ENCODE data around the gene SSRP1.
"Not testable (repeated sequence)": the region's sequence is repeated elsewhere in the genome, so short reads cannot be mapped to it uniquely, and the experiment has no call there.

SSRP1 gene

DNA sequence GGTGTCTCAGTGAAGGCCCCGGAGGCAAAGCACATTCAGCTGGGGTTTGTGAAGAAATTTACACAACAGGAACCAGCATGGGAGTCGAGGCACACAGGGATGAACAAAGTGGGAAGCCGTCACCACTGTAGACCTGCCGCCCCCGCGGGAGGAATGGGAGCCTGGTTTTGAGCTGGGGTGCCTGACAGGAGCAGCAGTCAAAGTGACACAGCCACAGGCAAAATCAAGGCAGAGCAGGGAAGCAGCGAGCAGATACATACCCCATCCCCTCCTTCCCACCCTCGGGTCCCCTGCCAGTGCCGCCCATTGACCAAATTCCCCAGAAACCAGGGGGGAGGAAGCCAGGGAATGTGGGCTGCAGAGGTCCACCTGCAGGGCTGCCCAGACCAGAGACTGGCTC lies 23.3 kb upstream of the SSRP1 start:
- no peak for DNase-seq

DNA sequence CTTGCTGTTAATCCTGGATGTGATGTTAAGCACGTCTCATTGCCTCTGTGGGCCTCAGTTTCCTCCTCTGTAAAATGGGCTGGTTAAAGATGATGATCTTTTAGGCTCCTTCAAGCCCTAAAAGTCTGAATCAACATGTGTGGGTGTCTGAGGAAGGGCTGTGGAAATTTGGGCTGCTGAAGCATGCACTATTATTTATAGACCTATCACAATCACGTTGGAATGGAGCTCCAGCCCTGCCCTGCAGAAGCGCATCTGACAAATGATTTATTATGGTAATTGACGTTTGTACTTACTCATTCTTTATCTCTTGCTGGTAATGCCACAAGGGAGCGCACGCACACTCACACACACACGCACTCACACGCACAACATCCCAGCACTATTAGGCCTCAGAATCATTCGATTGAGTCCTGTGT lies 22.9 kb upstream of the SSRP1 start:
- no peak for DNase-seq

DNA sequence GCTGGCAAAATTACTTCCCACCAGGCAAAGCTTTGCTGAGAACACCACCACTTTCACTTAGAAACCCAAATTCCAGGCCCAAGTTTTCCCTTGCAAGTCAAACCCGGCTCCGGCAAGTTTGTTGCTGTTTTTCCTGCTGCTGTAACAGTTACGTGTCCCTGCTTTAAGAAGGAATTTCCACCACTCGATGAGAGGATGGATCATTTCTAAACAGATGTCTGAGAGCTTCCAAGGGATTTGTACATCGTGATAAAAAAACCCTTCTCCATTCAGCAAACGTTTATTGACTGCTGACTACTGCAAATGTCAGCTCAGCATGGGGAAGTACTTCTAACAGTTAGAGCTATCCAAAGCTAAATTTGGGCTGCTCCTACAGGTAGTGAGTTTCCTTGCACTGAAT lies 22.2 kb upstream of the SSRP1 start:
- DNase-seq = no peak

DNA sequence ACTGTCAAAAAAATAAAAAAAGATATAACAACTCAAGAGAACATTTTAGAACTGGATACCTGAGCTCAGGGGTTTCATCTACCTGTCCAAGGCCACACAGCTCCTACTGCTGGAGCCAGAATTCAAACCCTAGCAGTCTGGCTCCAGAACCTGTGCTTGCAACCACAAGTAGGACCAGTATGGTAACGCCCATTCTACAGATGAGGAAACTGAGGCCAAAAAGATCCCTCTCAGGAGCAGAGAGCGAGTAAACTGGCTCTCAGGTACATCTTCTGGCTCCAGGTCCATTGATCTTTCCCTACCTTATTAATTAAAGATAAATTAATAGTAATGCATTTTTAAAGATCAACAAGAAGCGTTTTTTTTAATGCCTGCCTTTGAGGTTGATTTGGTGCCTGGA lies 21.6 kb upstream of the SSRP1 start:
- DNase-seq = no peak

DNA sequence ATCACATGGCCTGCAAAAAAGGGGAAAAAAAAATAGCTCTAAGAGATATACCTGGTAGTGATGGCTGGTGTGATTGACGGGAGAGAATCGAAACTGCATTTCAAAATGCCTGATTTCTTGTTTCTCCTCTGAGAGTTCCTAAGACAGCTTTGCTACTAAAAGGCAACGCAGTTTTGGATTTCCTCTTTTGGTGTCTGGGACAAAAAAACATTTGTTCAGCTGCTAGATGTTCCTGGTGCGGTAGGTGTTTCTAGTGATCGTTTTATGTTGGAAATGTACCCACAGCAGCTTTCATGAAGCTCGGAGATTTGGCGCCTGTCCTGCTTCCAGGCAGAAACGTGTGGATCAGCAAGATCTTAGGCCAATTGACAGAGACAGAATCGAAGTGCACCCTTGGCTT lies 20.6 kb upstream of the SSRP1 start:
- no peak for DNase-seq

DNA sequence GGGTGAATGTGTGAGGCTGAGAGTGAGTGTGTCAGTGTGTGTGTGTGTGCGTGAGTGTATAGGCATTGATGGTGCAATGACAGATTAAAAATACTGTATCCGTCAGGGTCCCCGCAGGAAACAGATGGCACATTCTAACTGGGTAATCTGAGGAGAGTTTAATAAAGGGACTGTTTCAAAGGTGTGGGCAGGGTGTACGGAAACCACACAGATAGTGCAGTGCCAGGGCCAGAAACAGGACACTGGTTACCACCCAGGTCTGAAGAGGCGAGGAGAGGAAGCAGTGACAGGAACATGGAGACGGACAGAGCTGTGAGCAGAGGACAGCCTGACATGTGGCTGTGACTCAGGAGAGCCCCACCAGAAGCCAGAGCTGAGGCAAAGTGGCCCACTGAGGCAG lies 19.0 kb upstream of the SSRP1 start:
- no peak for DNase-seq

DNA sequence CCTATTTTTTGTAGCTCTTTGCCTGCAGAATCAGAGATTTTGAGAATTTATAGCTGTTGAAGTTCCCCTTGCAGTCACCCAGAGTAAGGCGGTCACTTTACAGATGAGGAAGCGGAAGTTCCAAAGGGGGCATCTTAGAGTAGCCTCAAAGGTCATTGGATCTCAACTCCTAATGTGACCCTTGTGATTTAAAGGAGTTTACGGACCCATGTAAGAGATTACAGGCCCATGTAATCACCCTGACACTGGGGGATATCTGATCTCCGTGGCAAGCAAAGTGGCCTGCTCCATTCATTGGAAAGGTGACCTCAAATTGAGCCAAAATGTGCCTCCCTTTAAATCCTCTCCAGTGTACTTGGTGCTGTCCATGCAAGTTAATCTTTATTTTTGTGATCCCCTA lies 18.2 kb upstream of the SSRP1 start:
- DNase-seq = no peak

DNA sequence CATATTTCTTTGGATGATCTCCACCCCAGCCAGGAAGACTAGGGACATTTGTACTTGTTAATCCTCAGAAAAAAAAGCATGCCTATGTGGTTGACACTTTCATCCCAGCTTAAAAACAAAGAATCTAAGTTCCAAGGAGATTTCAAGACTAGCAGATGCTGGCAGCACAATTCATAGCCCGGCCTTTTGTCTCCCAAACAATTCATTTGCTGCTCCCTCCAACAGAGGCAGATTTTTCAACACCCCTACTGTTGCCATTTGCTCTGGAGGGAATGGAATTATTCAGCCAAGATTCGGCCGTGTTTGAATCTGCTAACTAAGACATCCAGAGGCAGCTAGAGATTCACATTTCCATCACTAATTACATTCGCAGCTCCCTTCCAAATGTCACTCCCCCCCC lies 17.8 kb upstream of the SSRP1 start:
- no peak for DNase-seq

DNA sequence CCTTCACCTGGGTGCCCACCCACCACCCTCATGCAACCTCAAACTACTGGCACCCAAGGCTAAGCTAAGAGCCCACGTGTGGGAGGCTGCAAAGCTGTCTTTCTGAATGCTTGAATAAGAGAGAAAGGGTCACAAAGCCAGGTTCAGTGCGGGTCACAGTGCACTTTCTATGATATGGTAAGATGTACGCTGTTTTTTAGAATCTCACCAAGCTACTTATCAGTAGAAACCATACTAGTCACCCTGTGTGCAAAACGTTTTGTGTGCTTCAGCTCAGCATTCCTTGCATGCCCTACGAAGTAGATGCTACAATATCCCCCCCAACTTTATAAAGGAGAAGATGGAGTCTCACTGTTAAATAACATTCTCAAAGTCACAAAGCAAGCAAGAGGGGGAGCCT lies 17.3 kb upstream of the SSRP1 start:
- no peak for DNase-seq

DNA sequence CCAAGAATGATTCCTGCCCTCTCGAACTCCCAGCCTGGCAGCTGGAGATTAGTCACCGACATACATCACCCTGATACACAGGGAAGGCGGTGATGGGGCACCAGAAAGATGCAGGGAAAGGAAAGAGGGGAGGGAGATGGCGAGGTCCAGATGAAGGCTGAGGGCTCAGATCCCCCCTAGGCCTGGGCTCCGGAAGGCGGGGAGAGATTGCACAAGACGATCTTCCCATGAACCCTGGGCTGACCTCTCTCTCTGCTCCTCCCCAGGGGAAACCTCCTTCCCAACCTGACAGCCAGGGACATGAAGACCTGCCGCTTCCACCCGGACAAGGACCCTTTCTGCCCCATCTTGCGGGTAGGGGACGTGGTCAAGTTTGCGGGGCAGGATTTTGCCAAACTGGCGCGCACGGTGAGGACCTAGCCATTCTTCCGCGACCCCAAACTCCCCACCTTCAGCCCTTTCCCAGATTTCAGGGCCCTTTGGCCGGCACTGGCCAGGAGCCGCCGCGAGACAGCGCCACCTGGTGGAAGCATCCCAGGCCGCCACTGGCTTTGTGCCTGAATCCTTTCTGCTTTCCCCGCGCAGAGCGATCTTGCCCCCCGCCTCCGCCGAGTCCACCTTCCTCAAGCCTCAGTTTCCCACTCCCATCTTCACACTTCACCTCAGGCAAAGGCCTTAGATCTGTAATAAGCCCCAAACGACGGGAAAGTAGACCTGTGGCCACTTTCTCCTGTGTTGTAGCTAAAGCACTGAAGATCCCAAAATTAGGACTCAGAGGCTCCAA lies 14.0 kb upstream of the SSRP1 start:
- DNase-seq = no peak

DNA sequence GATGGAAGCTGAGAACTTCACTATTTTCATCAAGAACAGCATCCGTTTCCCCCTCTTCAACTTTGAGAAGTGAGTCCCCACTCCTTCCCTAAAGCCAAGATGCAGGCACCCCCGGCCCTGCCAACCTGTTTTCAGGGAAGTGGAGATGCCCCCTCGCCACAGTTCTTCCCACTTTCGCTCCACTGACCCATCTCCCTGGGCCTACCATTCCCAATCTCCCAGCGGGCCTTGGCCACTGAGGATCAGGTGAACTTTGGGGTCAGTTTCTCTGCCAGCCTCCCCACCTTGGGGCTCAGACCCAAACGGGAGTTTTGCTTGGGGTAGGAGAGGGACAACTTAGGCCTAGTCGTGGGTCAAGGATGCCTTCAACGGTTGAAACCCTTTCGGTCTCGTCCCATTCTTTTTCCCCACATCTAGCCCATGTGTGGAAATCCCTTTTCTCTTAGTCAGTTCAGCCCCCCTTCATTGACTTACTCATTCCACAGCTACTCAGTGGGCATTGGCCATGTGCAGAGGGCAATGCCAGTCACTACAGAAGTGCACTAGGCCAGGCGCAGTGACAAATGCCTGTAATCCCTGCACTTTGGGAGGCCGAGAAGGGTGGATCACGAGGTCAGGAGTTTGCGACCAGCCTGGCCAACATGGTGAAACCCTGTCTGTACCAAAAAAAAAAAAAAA lies 13.1 kb upstream of the SSRP1 start:
- DNase-seq = no peak

DNA sequence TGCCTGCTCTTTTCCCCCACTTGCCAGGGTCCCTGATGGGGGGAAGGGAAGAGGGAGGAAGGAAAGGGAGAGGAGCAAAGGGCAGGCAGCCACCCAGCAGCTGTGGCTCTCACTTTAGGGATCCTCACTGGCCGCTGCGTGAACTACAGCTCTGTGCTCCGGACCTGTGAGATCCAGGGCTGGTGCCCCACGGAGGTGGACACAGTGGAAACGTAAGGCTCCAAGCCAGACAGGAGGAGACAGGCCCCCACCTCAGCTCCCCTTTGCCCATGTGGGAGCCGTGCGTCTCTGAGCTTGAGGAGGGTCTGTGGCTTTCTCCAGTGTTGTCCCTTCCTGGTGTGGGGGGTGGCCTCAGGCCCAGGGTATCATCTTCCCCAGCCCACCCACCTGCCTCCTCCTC lies 12.4 kb upstream of the SSRP1 start:
- DNase-seq = no peak

DNA sequence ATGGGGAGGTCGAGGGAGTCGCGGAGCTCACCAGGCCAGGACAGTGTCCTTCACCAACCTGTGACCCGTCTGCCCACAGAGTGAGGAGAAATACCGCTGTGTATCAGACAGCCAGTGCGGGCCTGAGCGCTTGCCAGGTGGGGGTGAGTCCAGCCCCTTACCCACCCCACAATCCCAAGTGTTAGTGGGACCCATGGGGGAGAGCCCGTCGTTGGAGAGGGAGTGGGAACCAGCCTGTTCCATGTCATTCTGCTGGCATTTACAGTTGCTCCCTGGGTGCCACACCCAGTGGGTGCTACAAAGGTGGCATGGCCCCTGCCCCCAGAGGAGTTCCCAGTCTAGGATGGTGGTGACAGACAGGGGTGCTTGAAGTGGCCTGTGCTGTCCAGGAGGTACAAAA lies 11.6 kb upstream of the SSRP1 start:
- DNase-seq = no peak

DNA sequence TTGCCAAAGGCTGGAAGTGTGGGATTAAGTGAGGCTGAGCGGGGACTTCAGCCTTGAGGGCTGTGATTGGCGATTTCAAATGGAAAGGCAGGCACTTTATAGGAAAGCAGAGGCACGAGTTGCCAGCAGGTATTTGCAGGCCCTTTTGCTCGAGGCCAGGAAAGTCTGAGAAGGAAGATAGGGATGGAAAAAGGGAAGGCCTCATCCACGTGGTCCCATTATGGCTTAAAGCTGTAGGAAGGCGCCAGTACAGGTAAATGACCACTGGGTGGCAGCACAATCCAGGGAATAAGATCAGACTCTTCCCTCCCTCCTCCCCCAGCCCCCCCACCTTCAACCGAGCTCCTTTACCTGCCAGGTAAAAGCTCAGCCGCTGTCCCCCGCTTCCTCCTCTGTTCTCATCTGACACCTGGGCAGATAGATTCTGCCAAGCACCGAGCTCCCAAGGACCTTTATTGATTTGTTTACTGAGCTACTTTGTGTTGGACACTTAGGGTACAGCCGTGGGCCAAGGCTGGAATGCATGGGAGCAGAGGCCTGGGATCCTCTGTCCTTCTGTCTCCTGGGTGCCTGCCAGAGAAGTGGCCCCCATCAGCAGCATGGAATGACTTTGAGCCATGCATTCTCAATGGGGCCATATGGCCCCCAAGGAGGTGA lies 10.0 kb upstream of the SSRP1 start:
- peak; percentile 56 for DNase-seq

DNA sequence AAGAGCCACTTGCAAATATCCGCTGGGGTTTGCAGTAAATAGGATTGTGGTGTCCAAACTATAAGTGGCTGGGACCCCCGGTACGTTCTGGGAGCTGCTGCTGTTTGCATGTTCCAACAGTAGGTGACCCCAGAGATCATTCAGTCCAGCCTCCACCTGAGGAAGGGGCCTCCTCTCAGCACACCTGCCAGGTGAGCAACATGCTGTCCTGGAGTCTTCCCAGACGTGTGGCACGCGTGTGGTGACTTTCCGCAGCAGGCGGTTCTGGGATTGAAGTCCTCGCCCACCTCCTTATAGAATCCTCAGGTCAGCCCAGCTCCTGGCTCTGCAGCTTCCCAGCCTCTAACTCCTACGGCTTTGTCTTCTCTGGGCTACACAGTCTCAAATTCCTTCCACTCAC lies 9.1 kb upstream of the SSRP1 start:
- DNase-seq = no peak

DNA sequence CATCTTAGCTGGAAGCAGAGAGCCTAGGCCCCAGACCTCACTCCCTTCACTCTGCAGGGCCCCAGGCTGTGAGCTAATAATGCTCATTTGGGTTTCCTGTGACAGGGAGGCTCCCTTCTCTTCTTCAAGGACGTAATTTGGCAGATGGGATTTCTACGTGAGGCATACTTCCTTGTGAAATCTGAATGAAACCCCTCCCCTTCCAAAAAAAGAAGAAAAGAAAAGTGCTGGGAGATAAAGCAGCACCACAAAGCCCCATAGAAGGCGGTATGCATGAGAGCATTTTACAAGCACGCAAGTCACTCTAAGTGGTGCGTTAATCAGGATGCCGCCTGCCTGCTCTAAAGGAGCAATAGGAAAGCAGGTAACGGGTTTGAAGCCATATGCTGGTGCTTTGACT lies 8.1 kb upstream of the SSRP1 start:
- no peak for DNase-seq

DNA sequence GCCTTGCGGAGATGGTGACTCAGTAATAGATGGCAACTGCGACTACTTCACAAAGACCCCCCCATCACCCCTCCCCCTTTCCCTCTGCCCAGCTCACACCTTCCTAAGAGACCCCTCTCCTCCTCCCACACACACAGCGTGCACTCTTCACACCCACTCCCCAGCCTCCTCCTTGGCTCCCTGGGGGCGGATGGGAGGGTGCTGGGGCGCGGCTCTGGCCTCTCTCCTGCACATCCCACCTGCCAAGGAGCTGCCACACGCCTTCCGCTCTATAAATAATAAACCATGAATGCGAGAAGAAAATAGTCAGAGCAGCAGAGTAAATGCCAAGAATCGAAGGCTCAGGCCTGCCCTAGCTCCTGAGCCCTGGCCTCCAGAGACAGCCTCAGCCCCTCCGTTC lies 7.0 kb upstream of the SSRP1 start:
- DNase-seq = no peak

DNA sequence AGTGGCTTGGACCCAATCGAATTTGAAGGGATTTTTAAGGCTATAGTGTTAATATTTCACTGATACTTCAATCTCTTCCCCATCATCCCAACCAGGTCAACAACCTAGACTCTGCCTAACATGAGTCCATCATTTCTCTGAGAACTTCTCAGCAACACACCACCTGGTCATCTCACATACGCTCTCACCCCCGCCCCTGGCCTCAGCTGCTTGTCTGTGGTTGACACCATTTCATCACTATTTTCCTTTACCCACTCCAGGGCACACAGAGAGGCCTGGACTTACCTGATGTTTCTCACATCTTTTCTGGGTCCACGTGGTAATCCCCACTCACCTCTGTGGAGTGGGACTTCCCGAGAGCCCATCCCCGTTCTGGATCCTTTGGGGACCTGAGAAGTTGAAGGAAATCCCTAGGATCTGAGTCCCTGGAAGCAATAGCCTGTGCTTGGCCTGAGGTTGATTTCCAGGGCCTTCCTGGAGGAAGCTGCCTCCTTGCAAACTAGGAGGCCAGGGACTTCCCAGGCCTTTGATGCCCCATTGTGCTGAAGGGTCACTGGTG lies 5.6 kb upstream of the SSRP1 start:
- no peak for DNase-seq

DNA sequence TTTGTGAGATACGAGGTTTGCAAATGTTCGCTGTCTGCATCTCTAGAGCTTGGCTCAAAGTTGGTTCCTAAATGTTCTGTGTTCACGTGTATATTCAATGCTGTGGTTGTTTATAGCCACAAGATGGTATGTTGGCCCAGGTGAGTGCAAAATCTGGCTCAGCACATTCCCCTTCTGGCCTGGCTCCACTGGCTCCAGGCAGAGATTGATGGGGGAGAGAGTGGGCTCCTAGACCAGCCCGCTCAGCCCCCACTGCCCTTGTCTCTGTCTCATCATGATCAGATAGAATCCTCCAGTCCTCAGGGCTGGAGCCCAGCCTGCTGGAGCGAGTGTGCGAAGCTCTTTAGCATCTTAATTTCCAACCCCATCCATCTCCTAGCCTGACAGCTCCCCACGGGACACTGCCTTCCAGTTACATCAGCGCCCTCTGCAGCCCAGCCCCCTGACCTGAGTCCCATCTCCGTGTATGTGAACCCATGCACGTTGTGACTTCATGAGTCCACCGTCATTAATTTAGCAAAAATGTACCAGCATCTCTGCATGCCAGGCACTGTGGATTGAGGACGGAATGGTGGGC lies 4.4 kb upstream of the SSRP1 start:
- DNase-seq = no peak

DNA sequence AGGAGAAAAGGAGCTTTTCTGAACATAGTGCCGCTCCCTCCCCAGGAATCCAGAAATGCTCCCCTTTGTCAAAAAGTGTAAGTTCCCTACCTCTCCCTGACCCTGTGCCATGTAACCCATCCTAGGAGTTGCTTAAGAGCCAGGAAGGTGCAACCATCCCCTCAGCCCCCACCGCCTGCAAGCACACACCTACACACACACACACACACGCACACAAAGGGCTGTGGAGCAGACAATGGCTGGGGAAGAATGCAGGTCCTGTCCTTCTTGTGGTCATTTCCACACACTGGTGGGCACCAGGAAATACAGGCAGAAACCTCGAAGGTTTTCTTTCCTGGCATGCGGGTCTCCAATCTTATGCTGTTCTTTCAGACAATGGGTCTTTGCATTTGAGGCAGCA lies 3.6 kb upstream of the SSRP1 start:
- DNase-seq = no peak

DNA sequence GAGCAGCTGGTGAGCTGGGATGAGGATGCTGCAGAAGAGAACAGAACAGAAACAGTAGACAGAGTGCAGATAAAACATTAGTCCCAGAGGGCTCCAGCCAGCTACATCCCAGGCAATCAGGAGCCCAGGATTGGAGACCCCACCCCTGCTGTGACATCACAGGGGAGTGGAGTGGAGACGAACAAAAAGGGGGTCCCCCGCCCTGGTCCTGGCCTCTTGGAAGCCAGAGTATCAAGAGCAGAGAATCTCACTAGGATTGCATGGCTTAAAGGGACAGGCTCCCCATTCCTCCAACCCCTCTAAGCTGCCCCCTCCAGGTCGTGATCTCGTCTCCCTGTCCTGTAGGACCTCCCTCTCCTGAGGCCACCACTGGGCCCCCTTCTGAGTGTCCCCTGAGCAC lies 2.5 kb upstream of the SSRP1 start, which contains the start of gene P2RX3:
P2RX3 (plus strand) TSS at position 211 of the 400 bp plus-strand sequence. CDS start 199 bp downstream, outside the sequence.
- DNase-seq = no peak

DNA sequence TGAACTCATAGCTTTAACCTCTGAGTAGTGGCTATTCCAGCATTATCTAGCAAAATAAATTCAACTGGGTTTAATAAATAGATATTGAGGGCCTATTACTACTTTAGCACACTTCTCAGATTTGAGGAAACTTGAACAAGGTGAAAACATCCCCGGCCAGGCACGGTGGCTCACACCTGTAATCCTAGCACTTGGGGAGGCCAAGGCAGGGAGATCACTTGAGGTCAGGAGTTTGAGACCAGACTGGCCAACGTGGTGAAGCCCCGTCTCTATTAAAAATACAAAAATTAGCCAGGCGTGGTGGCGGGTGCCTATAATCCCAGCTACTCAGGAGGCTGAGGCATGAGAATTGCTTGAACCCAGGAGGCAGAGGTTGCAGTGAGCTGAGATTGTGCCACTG lies 1.2 kb upstream of the SSRP1 start:
- not testable (repeated sequence) for DNase-seq

DNA sequence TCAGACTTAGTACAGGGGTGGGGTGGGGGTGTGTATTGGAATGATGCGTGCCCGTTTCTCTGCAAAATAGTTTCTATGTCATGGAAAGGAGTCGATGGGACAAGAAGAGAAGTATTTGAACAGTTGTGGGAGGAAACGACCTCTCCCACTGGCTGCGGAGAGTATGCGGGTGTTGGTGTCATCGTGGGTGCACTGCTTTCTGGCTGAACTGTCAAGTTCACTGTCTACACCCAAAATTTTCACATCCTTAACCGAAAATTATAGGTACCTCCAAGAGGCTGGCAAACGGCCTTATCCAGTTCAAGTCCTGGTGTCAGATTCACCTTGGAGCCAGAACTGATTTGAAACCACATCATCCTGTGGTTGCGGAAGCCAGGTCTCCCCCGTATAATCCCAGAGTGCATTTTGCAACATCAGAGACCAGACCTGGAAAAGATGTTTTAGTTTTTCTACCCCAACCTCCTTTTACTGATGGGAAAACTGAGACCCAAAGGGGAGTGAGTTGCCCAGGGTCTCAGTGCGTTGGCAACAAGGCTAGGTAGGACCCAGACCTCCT lies 497 bp upstream of the SSRP1 start:
- no peak for DNase-seq
